Limb (tissue), 2 donors: ENCODE measurements around the gene COL18A1.
"Not testable (repeated sequence)": the region's sequence is repeated elsewhere in the genome, so short reads cannot be mapped to it uniquely, and the experiment has no call there.

Source experiments
- DNase-seq, 2 donors: peaks; one replicate each; pipeline ENCODE4 v3.0.0-alpha.2; 2016; ENCODE audit errors: extremely low spot score in 2 of 2

COL18A1 gene

DNA sequence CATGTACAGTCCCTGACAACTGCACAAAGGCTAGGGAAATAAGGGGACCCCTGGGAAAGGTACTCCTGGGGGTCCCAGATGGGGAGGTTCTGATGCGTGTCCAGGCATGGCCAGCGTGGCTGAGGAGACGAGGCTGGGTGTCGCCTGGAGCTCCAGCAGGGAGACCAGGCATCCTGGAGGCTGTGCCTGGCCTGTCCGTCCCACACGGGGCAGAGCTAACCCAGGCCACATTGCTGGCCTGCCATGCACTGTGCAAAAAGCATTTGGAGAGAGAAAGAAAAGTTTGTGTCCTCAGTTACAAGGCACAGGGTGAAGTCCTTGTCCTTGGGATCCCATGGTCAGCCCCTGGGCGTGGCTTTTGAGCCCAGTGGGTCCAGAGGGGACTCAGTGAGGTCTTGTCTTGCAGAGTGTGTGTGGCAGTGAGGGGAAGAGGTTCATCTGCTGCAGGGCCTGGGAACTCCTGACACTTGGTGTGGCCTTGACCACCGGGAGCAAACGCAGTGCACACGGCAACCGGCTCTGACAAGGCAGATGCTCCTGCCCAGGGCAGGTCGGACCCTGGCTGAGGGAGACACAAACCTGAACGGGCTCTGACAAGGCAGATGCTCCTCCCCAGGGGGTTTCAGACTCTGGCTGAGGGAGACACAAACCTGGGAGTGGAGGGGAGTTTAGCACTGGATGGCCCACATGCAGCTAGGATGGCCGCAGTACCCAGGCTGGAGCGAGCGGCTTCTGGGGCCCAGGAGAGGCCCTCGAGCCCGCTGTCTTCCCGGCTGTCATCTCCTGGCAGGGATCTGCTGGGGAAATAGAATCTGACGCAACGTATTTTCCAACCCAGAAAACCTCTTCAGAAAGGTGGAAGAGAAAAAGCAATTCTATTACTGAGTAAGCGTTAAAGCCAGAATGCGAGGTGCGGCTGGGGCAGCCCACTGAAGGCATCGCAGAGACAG, 37.3 kb upstream of the COL18A1 start:
- no peak for DNase-seq

DNA sequence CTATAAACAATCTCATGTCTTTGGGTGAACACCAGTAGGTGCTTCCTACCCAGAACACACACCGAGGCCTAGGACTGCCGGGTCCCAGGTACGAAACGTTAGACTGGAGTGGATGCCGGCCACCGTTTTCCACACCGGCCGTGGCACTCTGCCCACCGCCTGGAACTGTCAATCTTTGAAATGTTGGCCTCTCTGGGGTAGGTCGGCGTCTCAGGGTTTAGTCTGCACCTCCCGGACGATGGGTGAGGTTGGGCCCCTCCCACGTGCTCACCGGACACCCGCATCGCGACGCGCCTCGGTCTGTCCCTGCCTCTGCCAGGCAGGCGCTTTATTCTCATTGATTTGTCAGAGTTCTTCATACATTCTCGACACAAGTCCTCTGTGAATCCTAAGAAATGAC, 35.9 kb upstream of the COL18A1 start:
- DNase-seq, result not testable (repeated sequence)

DNA sequence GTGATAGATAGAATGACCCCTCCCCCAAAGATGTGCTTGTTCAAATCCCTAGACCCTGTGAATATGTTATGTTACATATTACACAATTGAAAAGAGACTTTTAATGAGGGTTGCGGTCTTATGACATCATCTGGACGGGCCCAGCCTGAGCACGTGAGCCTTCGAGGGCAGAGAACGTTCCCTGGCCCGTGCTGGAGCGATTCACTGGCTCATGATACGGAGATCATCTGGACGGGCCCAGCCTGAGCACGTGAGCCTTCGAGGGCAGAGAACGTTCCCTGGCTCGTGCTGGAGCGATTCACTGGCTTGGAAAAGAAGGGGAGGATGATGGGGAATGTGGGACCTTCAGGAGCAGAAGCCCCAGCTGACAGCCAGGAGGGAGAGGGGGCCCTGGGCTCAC, 34.4 kb upstream of the COL18A1 start:
- DNase-seq, result no peak

DNA sequence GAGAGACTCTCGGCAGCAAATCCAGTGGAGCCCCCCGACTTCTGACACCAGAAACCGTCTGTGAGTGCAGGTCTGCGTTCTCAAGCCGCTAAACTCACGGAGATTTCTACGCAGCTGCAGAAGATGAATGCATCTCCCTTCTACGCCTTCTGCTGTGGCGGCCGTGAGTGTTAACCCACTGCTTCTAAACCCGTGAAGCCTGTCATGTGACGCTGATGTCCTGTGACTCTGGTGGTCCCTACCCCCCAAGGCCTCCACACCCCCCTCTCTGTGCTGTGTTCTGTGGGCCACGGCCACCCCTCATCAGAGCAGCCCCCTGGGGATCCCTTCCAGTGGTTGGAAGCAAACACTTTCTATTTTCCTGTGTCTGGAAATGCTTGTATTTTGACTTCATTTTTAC, 33.9 kb upstream of the COL18A1 start:
- DNase-seq, result no peak

DNA sequence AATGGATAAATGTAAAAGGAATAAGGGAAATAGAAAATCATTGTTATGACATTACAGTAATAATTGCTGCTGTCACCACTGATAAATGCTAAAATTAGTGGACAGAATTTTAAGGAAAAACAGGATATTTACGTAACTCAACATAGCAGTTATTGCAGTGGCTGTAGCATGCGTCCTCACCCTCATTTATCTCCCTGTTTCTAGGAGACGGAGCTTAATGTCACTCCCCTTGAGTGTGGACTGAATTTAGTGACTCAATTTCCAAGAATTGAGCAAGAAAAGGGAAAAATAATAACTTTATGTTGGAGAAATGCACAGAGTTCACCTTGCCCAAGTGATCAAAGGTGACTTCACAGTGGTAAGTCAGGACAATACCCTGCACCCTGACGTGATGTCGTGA, 33.3 kb upstream of the COL18A1 start:
- no peak for DNase-seq

DNA sequence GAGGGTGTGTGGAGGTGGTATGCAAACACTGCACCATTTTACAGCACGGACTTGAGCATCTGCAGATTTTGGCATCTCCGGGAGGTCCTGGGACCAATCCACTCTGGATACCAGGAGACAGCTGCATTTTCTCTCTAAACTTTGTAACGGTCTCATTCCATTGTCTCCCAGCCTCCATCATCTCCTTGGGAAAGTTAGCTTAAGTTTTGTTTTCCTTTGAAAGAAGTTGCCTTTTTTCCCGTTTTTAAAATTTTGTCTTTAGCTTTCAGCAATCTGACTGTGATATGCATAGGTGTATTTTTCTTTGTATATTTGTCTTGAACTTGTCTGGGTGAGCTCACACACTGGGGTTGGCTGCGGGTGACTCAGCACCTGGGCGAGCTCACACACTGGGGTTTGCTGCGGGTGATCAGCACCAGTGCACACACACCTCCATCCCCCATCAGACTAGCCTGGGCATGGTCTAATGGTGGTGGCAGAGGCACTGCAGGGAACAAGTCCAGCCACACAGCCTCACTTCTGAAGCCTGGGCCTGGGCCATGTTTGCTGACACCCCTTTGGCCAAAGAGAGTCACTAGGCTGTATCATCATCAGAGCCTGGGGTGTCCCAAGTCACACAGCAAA, 32.1 kb upstream of the COL18A1 start:
- DNase-seq, result no peak

DNA sequence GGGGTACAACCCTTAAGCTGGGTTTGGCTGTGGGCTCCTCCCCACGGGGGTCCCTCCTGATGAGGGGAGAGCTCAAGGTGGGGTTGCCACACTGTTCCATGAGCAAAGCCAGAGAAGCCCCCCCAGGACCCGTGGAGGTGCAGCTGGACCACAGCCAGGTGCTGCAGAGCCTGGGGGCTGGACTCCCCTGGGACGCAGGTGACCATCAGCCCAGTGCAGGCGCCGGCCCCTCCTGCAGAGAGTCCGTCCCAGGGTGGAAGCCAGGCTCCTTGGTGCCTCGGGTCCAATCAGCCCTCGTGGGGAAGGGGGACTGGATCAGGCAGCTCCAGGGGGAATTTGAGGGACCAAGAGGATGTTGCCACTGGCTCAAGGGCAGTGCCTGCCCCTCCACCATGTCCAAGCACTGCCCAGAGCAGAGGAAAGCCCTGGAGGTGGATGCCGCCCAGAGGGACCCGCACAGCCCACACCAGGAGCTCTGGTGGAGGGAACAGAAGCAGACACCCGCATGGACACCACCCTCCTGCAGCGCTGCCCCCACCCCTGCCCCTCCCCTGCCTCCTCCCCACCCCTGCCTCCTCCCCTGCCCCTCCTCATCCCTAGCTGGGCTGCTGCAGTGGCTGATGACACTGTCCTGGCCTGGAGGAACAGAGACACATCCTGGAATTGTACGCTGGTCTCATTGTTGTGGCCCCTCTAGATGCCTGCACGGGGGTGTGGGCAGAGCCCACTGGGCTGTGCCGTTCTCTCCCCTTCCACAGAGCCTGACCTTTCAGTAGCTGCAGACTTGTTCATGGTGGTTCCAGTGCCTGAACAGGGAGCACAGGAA, 30.8 kb upstream of the COL18A1 start:
- no peak for DNase-seq

DNA sequence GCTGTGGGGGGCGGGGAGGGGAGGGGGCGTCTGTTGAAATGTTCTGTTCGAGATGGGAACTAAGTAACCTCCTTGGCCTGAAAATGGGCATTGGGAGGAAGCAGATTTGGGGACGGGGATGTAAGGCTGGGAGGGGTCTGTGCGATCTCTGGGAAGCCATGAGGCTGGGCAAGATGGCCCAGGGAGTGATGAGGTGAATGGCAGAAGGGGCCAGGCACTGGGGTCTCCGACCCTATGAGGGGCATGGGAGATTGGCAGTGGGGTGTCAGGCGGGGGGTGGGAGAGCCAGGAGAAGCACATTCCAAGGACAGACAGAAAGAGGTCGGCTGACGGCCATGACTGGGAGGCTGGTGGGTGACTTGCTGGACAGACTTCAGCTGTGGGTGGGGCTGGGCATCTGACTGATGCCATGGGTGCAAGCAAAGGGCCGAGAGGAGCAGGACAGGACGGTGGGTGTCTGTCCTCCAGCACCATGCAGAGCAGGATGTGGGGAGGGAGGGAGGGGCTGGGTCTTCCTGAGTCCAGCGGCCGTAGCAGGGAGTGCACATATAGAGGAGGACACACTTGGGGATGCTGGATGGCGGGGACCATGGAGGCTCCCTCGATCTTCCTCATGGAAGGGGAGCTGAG, 30.0 kb upstream of the COL18A1 start:
- DNase-seq, result peak in 1 of 2 donors; percentile 21

DNA sequence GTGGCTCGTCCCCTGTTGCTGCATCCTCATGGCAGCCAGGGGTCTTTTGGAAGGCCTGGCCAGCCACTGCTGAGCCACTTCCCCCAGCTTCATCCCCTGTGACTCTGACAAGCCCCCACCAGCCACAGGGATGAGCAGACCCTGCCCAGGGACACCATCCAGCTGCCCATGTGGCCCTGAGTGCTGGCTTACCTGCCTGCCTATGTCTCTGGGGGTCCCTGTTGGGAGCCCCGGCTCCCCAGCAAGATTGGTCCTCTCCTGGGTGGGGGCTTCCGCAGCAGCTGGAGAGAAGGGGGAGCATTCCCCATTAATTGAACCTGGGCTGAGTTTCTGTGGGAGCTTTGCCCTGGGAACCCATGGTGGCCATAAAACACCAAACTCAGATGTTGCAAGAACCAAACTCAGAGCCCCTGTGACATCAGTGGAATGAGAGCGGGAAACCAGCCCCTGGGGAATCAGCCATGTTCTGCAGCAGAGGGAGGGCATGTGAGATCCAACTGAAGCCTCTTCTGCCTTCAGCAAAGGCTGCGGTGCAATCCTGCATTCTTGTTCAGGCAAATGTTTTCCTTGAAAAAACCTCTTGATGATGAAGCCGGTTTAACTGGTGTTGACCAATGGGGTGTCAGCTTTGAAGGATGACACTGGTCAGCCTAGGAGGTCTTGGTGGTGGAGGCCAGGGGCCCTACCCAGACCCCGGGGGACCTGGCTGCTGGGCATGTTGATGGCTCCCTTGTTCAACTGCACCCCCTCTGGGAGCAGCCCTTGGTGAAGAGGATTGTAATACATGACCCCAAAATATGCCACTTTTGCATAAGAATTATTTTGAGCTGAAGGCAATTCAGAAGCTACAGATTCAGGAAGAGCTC, 28.3 kb upstream of the COL18A1 start:
- no peak for DNase-seq

DNA sequence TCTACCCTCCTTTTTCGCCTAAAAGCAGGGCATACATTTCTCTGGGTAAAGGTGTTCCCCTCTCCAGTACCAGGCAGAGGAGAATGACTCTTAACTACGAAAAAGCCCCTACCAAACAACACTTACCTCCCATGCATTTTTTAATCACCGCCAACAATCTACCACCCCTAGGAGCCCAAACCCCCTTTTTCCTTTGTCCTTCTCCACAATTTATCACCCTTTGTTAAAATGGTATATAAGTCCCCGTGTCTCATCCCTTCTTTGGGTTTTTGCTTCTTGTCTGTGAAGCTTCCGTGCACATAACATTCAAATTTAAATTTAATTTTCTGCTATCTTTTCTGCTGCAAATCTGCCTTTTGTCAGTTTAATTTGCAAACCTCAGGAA, 27.6 kb upstream of the COL18A1 start:
- no peak for DNase-seq

DNA sequence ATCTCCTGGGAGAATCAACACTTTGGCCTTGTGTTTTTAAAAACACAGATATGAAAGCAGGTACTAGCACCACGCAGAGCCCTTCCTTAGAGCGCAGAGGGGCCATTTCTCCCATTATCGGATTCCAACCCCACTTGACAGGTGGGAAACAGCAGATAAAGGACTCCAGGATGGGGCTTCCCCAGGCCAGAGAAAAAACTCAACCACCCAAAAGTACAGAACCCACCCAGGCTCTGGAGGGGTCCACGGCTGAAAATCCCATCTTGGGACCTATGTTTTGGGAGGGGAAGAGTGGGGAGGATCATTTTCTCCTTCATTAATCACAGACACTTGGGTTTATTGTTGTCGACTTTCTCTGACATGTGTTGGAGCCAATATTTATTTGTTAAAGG, 27.1 kb upstream of the COL18A1 start:
- no peak for DNase-seq

DNA sequence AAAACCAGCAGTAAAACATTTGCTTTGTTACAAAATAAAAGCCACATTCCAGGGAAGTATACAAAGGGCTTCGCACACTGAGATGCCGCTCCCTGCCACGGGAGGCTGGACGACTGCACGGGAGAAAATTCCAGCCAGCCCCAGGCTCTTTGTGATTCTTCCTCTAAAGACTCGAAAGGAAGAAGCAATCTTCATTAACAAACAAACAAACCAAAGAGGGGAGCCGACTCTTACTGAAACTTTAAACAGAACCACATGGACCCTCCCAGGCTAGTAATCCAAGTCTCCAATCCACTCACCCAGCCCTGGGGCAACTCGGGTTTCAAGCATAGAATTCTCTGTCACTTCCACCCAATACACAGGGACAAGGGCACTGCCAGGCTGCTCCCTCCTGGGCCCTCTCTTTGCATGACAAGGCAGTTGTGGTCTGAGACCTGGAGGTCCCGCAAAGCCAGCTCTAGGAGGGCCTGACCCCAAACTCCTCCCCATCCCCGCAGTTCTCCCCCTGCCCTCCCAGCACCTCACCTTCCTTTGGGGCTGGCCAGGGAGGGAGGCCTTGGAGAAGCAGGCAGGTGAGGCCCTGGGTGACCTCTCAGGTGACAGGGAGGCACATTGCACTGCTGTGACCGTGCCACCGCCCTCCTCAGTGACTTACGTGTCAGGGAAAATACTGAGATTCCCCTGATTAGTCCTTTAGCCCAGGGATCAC, 26.6 kb upstream of the COL18A1 start:
- peak in 1 of 2 donors; percentile 21 for DNase-seq

DNA sequence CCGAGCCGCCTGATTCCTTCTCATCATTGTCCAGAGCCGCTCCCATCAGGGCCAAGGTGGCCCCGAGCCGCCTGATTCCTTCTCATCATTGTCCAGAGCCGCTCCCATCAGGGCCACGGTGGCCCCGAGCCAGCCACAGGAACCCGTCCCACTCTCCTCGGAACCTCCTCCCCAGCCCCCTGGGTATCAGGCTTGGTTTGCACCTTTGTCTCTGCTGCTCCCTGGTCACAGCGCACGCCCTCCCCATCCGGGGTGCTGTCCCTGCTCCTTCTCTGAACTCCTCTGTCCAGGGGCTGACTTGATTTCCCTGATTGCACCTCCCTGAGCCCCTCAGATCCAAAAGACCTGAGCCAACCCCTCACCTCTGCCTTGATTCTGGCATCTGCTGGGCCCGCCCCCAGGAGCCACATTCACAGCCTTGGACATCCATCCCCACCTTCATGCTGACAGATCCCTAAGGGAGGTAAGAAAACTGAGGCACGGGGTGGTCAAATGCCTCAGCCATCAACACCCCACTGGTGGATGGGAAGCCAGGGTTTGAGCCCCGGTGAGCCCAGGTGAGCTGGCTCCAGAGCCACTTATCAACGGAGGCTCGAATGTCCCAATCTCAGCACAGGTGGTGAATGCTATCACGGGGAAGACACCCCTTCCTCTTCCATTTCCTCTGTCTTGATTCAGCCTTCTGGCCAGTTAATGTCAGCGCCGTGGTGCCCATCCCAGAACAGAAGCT, 25.6 kb upstream of the COL18A1 start:
- no peak for DNase-seq

DNA sequence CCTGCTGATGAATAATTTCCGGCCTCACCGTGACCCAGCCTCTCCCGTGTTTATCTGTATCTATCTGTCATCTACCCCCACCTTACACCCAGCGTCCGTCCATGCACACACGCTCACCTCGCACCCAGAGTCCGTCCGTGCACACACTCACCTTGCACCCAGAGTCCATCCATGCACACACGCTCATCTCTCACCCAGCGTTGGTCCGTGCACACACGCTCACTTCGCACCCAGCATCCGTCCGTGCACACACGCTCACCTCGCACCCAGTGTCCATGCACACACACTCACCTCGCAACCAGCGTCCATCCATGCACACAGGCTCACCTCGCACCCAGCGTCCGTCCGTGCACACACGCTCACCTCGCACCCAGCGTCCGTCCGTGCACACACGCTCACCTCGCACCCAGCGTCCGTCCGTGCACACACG, 25.0 kb upstream of the COL18A1 start:
- no peak for DNase-seq

DNA sequence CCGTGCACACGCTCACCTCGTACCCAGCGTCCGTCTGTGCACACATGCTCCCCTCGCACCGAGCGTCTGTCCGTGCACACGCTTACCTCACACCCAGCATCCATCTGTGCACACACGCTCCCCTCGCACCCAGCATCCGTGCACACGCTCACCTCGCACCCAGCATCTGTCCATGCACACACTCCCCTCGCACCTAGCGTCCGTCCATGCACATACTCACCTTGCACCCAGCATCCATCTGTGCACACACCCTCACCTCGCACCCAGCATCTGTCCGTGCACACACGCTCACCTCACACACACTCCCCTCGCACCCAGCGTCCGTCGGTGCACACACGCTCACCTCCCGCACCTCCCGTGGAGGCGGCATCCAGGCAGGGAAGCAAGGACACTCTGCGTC, 24.4 kb upstream of the COL18A1 start:
- DNase-seq, result no peak

DNA sequence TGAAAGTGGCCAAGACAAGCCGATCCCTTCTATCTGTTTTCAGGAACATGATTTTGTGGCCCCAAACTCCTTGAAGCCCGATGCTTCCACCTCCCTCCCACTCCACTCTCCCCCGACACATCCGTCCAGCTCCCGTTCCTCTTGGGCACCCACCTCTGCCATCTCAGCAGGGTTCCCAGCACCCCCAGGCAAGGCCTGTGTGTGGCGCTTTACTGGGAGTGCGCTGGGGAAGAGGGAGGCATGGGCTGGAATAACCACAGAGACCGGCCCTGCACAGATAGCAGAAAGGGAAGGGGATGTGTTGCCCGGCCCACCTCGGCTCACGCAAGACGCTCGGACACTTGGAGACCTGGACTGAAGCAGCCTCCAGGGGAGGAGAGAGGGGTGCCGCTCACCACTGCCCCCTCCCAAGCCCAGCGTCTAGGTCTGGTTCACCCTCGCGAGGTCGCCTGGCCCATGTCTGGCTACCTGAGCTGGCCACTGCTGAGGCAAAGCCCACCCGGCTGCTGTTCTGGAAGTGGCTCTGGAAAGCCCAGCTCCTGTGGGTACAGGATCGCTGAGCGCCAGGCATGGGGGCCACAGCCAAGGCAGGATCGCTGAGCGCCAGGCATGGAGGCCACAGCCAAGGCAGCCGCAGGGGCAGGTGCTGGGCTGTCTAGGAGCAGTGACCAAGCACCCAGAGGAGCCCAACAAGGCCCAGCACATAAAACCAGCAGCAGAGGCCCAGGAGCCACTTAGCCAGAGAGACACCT, 23.8 kb upstream of the COL18A1 start:
- DNase-seq, result no peak

DNA sequence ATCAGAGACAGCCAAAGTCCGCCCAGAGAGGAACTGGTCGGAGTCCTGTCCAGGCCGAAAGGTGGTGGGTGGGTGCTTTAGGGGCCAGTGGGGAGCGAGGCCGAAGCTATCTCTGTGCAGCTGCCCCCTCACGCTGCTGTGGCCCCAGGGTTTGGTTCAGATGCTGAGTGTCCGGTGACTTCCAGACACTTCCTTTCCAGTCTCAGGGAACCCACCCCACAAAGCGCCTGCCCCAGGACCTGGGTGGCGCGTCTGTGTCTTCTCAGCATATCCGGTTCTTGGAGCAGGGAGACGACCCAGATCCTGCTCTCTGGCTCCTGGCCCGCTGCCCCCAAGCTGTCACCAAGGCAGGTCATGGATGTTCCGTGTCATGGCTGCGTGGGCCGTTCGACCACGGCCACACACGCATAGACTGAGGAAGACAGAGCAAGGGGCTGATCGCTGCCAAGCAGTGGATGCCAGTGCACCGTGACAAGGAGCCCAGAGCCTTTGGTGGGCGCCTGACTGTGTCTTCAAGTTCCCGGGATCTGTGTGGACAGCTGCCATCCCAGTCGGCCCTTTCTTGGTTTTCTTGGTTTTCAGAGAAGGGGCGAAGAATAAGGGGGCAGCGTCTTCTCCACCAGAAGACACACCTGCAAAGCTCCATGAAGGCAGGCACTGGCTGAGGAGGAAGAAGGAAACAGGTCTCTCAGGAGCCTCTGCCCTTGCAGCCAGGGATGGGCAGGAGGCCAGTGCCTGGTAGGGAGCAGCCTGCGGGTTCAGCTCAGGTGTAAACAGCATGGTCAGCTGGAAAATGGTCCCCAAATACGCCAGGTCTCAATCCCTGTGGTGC, 22.9 kb upstream of the COL18A1 start:
- DNase-seq, result no peak

DNA sequence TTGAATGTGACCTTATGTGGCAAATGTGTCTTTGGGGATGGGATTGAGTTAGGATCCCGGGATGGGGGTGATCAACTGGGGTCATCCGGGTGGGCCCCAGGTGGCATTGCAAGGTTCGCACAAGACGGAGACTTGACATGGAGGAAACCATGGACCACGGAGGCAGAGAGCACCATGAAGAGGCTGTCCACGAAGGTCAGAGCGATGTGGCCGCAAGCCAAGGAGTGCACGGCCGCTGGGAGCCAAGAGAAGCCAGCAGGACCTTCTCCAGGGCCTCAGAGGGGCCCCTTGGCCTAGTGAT, 22.3 kb upstream of the COL18A1 start:
- DNase-seq, result no peak
